ENCODE measurements around the gene BUB1. TPM values are rescaled to one million over a fixed set of nuclear protein-coding genes. Genes with fewer than 3 reads are reported as not detected.

BUB1 gene
- total RNA-seq, result 10 to 100 TPM in 1 of 2 donors, 1 to 10 TPM in 1; 7.1 to 10.9 TPM
- polyA plus RNA-seq (ENCODE audit: insufficient read length in 6 of 6), result 10 to 100 TPM; 17.8 to 44.9 (median 25.7) TPM
- long read RNA-seq, donor 1, partial matches to known transcripts, result 31 of 36 reads
- long read RNA-seq, donor 1, other reads (novel, unspliced or antisense), result 0 of 36 reads
- long read RNA-seq, donor 2, partial matches to known transcripts, result 13 of 19 reads
- long read RNA-seq, donor 2, other reads (novel, unspliced or antisense), result 0 of 19 reads
- long read RNA-seq, donor 3, partial matches to known transcripts, result 18 of 22 reads
- long read RNA-seq, donor 3, other reads (novel, unspliced or antisense), result 0 of 22 reads
- long read RNA-seq, donor 4, partial matches to known transcripts, result 2 of 4 reads
- long read RNA-seq, donor 4, other reads (novel, unspliced or antisense), result 1 of 4 reads
- long read RNA-seq, donor 5, partial matches to known transcripts, result 12 of 15 reads
- long read RNA-seq, donor 5, other reads (novel, unspliced or antisense), result 0 of 15 reads
- long read RNA-seq, donor 6, partial matches to known transcripts, result 14 of 19 reads
- long read RNA-seq, donor 6, other reads (novel, unspliced or antisense), result 0 of 19 reads
- long read RNA-seq, donor 7, partial matches to known transcripts, result 5 of 7 reads
- long read RNA-seq, donor 7, other reads (novel, unspliced or antisense), result 0 of 7 reads
- long read RNA-seq, donor 8, partial matches to known transcripts, result 7 of 8 reads
- long read RNA-seq, donor 8, other reads (novel, unspliced or antisense), result 0 of 8 reads
- long read RNA-seq, donor 9, result 0 reads
- long read RNA-seq, donor 10, partial matches to known transcripts, result 1 of 1 reads
- long read RNA-seq, donor 10, other reads (novel, unspliced or antisense), result 0 of 1 reads
- long read RNA-seq, donor 11, partial matches to known transcripts, result 8 of 9 reads
- long read RNA-seq, donor 11, other reads (novel, unspliced or antisense), result 0 of 9 reads
- long read RNA-seq, donor 12, partial matches to known transcripts, result 6 of 7 reads
- long read RNA-seq, donor 12, other reads (novel, unspliced or antisense), result 0 of 7 reads

DNA sequence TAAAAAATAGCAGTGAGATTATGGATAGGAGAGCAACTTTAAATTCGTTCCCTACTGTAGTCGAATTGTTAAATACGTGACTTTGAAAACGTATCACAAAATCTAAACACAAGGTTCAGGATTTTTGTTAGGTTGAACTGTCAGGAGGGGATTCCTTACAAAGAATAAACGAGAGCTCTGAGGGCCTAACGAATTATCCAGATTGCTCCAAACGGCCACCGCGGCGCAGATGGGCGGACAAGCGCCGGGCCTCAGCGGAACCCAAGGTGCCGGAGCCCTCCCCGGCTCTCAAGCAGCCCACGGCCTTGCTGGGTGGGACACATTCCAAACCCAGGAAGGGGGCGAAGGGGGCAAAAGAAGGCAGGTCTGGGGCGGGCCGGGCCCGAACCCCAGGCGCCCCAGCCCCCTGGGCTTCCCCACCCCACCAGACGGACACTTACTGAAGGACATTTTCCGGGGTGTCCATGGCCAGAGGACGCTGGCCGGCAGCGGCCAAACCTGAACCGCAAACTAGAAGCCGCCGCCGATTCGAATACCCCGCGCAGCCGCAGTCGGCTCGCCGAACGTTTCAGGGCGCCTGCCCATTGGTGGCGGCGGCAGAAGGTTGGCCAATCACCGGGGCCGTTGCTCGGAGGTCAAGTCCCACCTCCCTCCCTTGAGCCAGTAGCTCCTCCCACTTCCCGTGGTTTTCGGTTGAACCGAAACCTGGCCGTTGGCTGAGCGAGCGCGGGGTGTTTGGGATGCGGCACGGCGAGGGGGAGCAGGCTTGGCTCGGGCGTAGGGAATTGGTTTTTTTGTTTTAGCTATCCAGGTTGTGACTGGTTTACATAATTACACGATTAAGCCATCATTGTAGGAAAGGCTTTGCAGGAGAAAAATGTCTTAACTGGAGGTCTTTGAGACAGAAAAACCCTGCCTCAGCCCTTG lies at the start of gene BUB1:
BUB1 (minus strand) TSS at position 534 of the 927 bp plus-strand sequence; CDS start at position 466, 68 bp downstream.
- H3K27ac ChIP-seq, result peak within 1 kb of the TSS; percentile 84 to 92
- intact Hi-C loops (cut with DNase I), result no loop called here
- no peaks in the 10 kb centered on the region for H3K27me3 ChIP-seq
- H3K9me3 ChIP-seq, result no peaks in the 10 kb centered on the region
- ATAC-seq, result peak; percentile 97
- peak; percentile 95 to 98 (median 97) for DNase-seq
- peak within 1 kb of the TSS; percentile 55 to 59 for H3K4me3 ChIP-seq
- H3K4me1 ChIP-seq, result peaks cover 0 to 29% of the 10 kb centered on the region in 2 donors
- no peaks in the 10 kb centered on the region for H3K36me3 ChIP-seq
- TF ChIP-seq, protein P1, sequence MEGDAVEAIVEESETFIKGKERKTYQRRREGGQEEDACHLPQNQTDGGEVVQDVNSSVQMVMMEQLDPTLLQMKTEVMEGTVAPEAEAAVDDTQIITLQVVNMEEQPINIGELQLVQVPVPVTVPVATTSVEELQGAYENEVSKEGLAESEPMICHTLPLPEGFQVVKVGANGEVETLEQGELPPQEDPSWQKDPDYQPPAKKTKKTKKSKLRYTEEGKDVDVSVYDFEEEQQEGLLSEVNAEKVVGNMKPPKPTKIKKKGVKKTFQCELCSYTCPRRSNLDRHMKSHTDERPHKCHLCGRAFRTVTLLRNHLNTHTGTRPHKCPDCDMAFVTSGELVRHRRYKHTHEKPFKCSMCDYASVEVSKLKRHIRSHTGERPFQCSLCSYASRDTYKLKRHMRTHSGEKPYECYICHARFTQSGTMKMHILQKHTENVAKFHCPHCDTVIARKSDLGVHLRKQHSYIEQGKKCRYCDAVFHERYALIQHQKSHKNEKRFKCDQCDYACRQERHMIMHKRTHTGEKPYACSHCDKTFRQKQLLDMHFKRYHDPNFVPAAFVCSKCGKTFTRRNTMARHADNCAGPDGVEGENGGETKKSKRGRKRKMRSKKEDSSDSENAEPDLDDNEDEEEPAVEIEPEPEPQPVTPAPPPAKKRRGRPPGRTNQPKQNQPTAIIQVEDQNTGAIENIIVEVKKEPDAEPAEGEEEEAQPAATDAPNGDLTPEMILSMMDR (IDR thresholded peaks at IDR 0.05), result no peak

- no peak for DNase-seq
- H3K27me3 ChIP-seq, result peaks cover 0 to 14% of the 10 kb centered on the region in 2 donors
- H3K4me1 ChIP-seq, result no peaks in the 10 kb centered on the region
- no peak overlapping the region for H3K27ac ChIP-seq
- TF ChIP-seq, protein P1 (IDR thresholded peaks at IDR 0.05), result no peak
- intact Hi-C loops (cut with DNase I), result no loop called here
- ATAC-seq, result no peak
- no peaks in the 10 kb centered on the region for H3K36me3 ChIP-seq
- H3K4me3 ChIP-seq, result no peak overlapping the region
- H3K9me3 ChIP-seq, result no peaks in the 10 kb centered on the region
Measured at GRCh38 chr2:110726285-110726684, 48.4 kb upstream of the BUB1 start.

GRCh38 chr2:110725859-110726258 lies 48.0 kb upstream of the BUB1 start:
- TF ChIP-seq, protein P1 (IDR thresholded peaks at IDR 0.05), result no peak
- H3K4me1 ChIP-seq, result no peaks in the 10 kb centered on the region
- intact Hi-C loops (cut with DNase I), result no loop called here
- no peaks in the 10 kb centered on the region for H3K9me3 ChIP-seq
- ATAC-seq, result no peak
- peaks cover 0 to 10% of the 10 kb centered on the region in 2 donors for H3K27me3 ChIP-seq
- H3K36me3 ChIP-seq, result no peaks in the 10 kb centered on the region
- H3K4me3 ChIP-seq, result no peak overlapping the region
- H3K27ac ChIP-seq, result no peak overlapping the region
- DNase-seq, result no peak

DNA sequence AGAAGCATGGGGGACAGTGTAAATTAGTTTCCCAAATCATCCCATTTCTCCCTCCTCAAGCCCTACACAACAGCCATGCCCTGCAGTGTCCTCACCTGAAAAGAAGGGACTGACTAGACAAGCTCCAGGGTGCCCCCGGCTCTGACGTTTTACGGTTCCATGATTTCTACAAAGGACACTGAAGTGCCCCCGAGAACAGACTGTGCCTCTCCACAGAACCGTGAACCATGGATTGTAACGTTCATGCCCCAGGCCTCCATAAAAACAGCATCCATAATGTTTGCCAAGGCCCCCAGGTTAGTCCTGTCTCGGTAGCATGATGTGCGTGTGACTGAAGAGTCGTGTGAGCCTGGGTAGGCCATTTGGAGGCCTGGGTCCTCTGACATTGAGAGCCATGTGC lies 47.5 kb upstream of the BUB1 start:
- intact Hi-C loops (cut with DNase I), result no loop called here
- H3K27me3 ChIP-seq, result peaks cover 0 to 5% of the 10 kb centered on the region in 2 donors
- TF ChIP-seq, protein P1 (IDR thresholded peaks at IDR 0.05), result no peak
- no peaks in the 10 kb centered on the region for H3K36me3 ChIP-seq
- H3K4me3 ChIP-seq, result no peak overlapping the region
- DNase-seq (no peak), ATAC-seq (no peak)
- no peaks in the 10 kb centered on the region for H3K4me1 ChIP-seq
- no peaks in the 10 kb centered on the region for H3K9me3 ChIP-seq
- no peak overlapping the region for H3K27ac ChIP-seq

Measured in left lung (tissue), 14 donors.